ENCODE results near the gene DRAXIN. TPM values are rescaled to one million over a fixed set of nuclear protein-coding genes. Genes with fewer than 3 reads are reported as not detected.

DRAXIN gene
- total RNA-seq, 1 experiment from 2014 or later = 0.05 TPM

DNA sequence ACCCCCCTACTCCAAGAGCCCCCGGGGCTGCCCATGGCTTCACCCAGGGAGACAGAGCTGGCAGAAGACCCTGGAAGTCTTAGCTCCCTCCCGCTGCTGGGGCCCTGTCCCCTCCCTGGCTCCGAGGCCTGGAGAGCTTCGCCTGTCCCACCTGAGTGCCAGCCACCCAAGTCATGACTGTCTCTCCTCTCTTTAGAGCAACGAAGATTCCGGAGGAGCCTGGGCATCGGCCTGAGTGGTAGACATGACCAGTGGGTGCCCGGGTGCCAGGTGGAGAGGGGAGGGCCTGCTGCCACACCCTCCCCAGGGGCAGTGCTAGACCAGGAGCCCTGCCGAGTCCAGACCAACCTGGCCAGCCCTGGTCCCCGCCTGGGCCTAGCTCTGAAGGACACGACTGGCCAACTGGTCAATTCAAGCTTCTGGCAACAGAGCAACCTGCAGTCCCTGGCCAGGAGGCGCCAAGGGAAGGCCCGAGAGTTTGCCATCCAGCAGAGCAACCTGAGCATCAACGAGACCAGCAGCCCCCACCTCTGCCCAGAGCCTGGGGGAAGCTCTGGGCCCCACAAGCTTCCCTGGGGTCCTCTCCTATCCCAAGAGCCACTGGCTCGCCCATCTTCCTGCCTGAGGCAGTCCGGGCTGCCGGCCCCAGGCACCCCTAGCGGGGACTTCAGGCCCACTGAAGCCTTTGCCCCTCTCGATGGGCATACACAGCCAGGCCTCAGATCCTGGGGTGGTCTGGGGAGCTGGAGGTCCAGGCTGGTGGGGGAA is 74.3 kb downstream of the DRAXIN start:
- no peak overlapping the region for H3K4me3 ChIP-seq (ENCODE audit: low read depth, low read length)
- no peaks in the 10 kb centered on the region for H3K9me3 ChIP-seq
- intact Hi-C loops (cut with micrococcal nuclease; ENCODE audit: unreplicated experiment) = no loop called here
- Mint-ChIP-seq H3K27ac (ENCODE audit: unreplicated experiment) (no peak overlapping the region), H3K36me3 (ENCODE audit: insufficient read depth, unreplicated experiment) (no peaks in the 10 kb centered on the region), H3K4me3 (ENCODE audit: unreplicated experiment) (no peak overlapping the region), H3K4me1 (ENCODE audit: low read depth, unreplicated experiment) (peaks cover 6% of the 10 kb centered on the region), H3K9me3 (ENCODE audit: unreplicated experiment) (no peaks in the 10 kb centered on the region), H3K27me3 (ENCODE audit: insufficient read depth, unreplicated experiment) (no peaks in the 10 kb centered on the region)
- CTCF ChIA-PET = no interaction called here
- POLR2A ChIA-PET = interaction anchor here (0.5 kb wide), 1 partner anchor 111 kb away, joined by 3 read pairs; the partner anchor contains the start of gene FBXO44
- BruUV-seq (replicated peaks) = no TSS peak
- peaks cover 12% of the 10 kb centered on the region for H3K4me1 ChIP-seq
- H3K36me3 ChIP-seq (ENCODE audit: control insufficient read depth, insufficient read depth, low read length) = no peaks in the 10 kb centered on the region
- DNase-seq = no peak
- no peaks in the 10 kb centered on the region for H3K27me3 ChIP-seq (replicated peaks; ENCODE audit: control insufficient read depth, insufficient read depth, low read length)
- TF ChIP-seq, protein P1, sequence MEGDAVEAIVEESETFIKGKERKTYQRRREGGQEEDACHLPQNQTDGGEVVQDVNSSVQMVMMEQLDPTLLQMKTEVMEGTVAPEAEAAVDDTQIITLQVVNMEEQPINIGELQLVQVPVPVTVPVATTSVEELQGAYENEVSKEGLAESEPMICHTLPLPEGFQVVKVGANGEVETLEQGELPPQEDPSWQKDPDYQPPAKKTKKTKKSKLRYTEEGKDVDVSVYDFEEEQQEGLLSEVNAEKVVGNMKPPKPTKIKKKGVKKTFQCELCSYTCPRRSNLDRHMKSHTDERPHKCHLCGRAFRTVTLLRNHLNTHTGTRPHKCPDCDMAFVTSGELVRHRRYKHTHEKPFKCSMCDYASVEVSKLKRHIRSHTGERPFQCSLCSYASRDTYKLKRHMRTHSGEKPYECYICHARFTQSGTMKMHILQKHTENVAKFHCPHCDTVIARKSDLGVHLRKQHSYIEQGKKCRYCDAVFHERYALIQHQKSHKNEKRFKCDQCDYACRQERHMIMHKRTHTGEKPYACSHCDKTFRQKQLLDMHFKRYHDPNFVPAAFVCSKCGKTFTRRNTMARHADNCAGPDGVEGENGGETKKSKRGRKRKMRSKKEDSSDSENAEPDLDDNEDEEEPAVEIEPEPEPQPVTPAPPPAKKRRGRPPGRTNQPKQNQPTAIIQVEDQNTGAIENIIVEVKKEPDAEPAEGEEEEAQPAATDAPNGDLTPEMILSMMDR (IDR thresholded peaks at IDR 0.05; ENCODE audit: insufficient read depth in 1 of 2, low read depth in 1 of 2, low read length in 1 of 2, severe bottlenecking in 1 of 2, unreplicated experiment in 1 of 2) = no peak

- Histone ChIP-seq H3K9me3 (no peaks in the 10 kb centered on the region), H3K36me3 (ENCODE audit: control insufficient read depth, insufficient read depth, low read length) (no peaks in the 10 kb centered on the region), H3K27me3 (replicated peaks; ENCODE audit: control insufficient read depth, insufficient read depth, low read length) (no peaks in the 10 kb centered on the region), H3K4me1 (peaks cover 12% of the 10 kb centered on the region), H3K4me3 (ENCODE audit: low read depth, low read length) (no peak overlapping the region)
- peaks cover 6% of the 10 kb centered on the region for H3K4me1 Mint-ChIP-seq (ENCODE audit: low read depth, unreplicated experiment)
- intact Hi-C loops (cut with micrococcal nuclease; ENCODE audit: unreplicated experiment) = no loop called here
- no peaks in the 10 kb centered on the region for H3K36me3 Mint-ChIP-seq (ENCODE audit: insufficient read depth, unreplicated experiment)
- H3K27me3 Mint-ChIP-seq (ENCODE audit: insufficient read depth, unreplicated experiment) = no peaks in the 10 kb centered on the region
- H3K9me3 Mint-ChIP-seq (ENCODE audit: unreplicated experiment) = no peaks in the 10 kb centered on the region
- no TSS peak for BruUV-seq (replicated peaks)
- H3K4me3 Mint-ChIP-seq (ENCODE audit: unreplicated experiment) = no peak overlapping the region
- no peak for DNase-seq
- ChIA-PET CTCF (no interaction called here), POLR2A (no interaction called here)
- TF ChIP-seq, protein P1 (IDR thresholded peaks at IDR 0.05; ENCODE audit: insufficient read depth in 1 of 2, low read depth in 1 of 2, low read length in 1 of 2, severe bottlenecking in 1 of 2, unreplicated experiment in 1 of 2) = no peak
- no peak overlapping the region for H3K27ac Mint-ChIP-seq (ENCODE audit: unreplicated experiment)
Measured at GRCh38 chr1:11766429-11766776, 74.9 kb downstream of the DRAXIN start.

- Mint-ChIP-seq H3K27me3 (ENCODE audit: insufficient read depth, unreplicated experiment) (no peaks in the 10 kb centered on the region), H3K27ac (ENCODE audit: unreplicated experiment) (no peak overlapping the region), H3K4me1 (ENCODE audit: low read depth, unreplicated experiment) (no peaks in the 10 kb centered on the region), H3K36me3 (ENCODE audit: insufficient read depth, unreplicated experiment) (no peaks in the 10 kb centered on the region), H3K4me3 (ENCODE audit: unreplicated experiment) (no peak overlapping the region), H3K9me3 (ENCODE audit: unreplicated experiment) (no peaks in the 10 kb centered on the region)
- Histone ChIP-seq H3K27me3 (replicated peaks; ENCODE audit: control insufficient read depth, insufficient read depth, low read length) (no peaks in the 10 kb centered on the region), H3K4me3 (ENCODE audit: low read depth, low read length) (no peak overlapping the region), H3K4me1 (peaks cover 6% of the 10 kb centered on the region; the same call in 1 of the 2 replicates), H3K36me3 (ENCODE audit: control insufficient read depth, insufficient read depth, low read length) (no peaks in the 10 kb centered on the region), H3K9me3 (no peaks in the 10 kb centered on the region)
- ChIA-PET POLR2A (no interaction called here), CTCF (no interaction called here)
- no peak for DNase-seq
- TF ChIP-seq, protein P1 (IDR thresholded peaks at IDR 0.05; ENCODE audit: insufficient read depth in 1 of 2, low read depth in 1 of 2, low read length in 1 of 2, severe bottlenecking in 1 of 2, unreplicated experiment in 1 of 2) = no peak
- intact Hi-C loops (cut with micrococcal nuclease; ENCODE audit: unreplicated experiment) = no loop called here
- BruUV-seq (replicated peaks) = no TSS peak
Measured at GRCh38 chr1:11767922-11768704, 76.6 kb downstream of the DRAXIN start.
